ENCODE measurements around the gene RAPGEF3.

The RAPGEF3 gene

DNA sequence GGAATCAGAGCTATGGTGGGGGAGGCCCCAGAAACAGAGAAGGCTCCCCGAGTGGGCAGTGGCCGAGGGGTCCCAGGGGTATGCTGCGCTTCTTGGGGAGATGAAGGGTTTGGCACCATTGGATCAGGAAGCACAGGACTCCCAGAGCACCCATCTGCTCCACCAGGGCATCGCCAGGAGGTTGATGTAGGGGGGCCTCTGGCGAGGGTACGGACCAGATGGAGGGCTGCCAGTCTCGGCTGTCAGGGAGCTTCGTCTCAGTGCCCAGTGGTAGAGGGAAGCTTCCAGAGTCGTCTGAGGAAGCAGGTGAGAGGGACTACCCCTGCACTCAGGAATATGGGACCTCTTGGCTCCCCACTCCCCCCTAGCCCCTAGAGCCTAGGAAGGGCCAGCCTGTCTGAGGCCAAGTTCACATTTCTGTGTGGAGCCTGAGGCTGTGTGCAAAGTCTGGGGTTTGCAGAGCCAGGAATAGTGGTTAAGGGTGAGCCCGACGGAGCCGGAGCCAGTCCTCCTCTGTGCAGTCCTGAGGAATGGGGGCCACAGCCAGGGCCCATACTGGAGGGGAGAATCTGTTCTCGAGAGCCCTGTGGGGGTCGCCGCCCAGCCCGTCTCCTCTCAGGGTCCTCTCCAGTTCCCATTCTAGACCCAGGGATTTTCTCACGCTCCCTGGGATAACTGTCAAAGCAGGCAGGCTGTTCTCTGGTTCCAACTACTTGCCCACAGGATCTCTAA, 24.5 kb upstream of the RAPGEF3 start:
- H3K27ac ChIP-seq, result no peak overlapping the region
- TF ChIP-seq, protein P1, sequence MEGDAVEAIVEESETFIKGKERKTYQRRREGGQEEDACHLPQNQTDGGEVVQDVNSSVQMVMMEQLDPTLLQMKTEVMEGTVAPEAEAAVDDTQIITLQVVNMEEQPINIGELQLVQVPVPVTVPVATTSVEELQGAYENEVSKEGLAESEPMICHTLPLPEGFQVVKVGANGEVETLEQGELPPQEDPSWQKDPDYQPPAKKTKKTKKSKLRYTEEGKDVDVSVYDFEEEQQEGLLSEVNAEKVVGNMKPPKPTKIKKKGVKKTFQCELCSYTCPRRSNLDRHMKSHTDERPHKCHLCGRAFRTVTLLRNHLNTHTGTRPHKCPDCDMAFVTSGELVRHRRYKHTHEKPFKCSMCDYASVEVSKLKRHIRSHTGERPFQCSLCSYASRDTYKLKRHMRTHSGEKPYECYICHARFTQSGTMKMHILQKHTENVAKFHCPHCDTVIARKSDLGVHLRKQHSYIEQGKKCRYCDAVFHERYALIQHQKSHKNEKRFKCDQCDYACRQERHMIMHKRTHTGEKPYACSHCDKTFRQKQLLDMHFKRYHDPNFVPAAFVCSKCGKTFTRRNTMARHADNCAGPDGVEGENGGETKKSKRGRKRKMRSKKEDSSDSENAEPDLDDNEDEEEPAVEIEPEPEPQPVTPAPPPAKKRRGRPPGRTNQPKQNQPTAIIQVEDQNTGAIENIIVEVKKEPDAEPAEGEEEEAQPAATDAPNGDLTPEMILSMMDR (conservative IDR thresholded peaks at IDR 0.05), result no peak

DNA sequence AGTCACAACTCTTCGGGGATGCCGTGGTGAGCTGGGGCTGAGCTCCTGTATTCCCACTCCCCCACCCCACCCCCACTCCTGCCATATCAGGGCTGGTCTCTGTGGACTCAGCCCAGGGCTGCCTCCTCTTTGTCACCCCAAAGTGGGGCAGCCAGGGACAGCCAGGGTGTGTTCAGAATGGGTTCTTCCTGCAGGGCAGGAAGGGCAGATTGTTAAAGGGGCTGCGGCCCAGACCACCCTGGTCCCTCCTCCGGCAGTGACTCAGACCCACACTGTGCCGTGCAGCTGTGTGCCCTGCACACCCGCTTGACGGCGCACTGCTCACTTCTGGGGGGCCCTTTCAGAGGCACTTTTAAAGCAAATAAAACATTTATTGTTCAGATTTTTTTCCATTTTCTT, 23.7 kb upstream of the RAPGEF3 start:
- TF ChIP-seq, protein P1 (conservative IDR thresholded peaks at IDR 0.05), result no peak

DNA sequence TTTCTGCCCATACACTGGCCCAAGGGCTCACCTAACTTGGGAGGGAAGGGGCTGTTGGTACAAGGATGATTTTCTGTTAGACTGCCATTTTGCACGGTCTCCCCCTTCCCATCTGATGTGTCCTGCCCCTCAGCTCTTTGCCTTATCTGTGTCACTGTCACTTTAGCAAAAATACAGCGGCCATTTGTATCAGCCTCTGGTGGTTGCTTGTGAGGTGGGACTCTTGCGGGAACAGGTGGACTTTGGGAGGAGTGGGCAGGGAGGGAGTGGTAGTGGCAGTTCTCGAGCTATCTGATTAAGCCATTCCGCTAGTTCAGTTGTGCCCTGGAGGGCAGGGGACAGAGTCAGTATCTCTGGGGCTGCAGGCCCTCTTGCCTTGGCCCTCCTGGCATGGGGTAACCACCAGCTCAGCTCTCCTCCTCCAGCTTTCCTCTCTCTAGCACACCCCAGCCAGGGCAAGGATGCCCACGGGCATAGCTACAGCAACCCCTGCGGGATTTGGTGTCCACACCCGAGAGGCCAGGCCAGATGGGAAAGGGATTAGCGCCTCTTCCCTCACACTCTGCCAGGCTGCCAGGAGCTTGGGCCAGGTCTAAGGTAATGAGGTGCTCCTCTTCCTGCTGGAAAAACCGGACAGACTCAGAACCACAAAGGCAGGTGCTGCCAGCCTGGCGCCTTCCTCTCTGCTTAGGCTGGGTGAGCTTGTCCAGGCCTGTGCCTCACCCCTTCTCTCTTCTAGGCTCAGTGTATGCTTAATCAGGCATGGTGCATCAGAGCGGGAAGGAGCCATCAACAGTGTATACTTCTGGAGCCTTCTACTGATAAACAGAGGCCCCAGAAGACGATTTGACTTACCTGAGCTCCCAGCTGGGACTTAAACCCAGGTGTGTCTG, 23.0 kb upstream of the RAPGEF3 start:
- peak overlapping the region; percentile 18; the same call in 1 of the 2 replicates for H3K27ac ChIP-seq
- TF ChIP-seq, protein P1 (conservative IDR thresholded peaks at IDR 0.05), result no peak

More for the DNA sequence above, 23.7 kb upstream of the RAPGEF3 start:
- peak overlapping the region; percentile 18; the same call in 1 of the 2 replicates for H3K27ac ChIP-seq

DNA sequence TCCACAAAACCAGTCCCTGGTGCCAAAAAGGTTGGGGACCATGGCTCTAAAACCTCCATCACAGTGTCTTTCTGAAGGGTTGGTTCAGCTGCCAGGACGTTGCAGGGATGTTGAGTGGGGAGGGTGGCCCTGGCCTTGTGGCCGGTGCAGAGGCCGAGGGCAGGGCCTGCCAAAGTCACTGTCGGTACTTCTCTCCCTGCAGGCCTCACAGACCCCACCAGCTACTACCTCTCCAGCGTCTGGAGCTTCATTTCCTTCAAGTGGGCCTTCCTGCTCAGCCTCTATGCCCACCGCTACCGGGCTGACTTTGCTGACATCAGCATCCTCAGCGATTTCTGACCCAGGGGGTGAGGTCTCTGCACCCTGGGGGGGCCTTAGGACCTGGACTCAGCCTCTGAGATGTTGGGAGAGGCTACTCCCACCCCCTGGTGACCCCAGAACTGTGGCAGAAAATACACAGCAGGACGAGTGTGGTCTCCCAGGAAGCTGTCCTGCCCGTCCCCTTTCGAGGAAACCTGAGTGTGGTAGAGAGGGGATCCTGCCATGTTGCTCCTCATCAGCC, 21.3 kb upstream of the RAPGEF3 start:
- TF ChIP-seq, protein P1 (conservative IDR thresholded peaks at IDR 0.05), result no peak
- no peak overlapping the region for H3K27ac ChIP-seq

DNA sequence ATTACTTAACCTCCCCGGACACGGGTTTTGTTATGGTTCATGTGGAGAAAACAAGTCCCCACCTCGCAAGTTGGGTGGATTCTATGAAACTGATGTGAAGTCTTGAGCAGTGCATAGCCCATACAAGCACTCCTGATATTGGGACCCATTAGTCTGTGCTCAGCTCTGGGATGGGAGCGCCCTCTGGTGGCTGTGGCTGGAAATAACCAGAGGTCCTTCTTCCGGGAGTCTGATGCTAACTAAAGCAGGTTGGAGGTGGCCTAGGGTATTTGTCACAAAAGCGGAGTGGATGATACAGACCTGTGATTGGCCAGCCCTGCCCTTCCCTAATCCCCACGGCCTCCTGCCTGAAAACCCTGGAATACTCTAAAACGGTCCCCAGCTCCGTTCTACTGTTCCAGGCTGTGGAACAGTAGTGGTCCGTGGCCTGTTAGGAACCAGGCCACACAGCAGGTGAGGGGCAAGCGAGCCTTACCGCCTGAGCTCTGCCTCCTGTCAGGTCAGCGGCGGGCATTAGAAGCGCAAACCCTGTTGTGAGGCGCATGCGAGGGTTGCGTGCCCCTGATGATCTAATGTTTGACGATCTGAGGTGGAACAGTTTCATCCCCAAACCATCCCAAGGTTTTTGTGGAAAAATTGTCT, 20.7 kb upstream of the RAPGEF3 start:
- TF ChIP-seq, protein P1 (conservative IDR thresholded peaks at IDR 0.05), result peak; percentile 98
- H3K27ac ChIP-seq, result no peak overlapping the region

DNA sequence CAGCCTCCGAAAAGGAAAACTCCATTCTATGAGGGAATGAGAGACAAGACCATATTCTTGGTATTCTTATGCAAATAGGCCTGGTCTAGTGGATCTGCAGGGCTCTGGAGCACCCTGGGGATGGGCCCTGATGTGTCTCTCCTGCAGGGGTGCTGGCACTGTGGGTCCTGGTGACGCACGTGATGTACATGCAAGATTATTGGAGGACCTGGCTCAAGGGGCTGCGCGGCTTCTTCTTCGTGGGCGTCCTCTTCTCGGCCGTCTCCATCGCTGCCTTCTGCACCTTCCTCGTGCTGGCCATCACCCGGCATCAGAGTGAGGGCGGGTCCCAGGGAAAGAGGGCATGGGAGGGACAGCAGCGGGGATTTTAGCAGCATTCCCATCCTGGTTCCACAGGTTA, 20.2 kb upstream of the RAPGEF3 start:
- no peak overlapping the region for H3K27ac ChIP-seq
- TF ChIP-seq, protein P1 (conservative IDR thresholded peaks at IDR 0.05), result no peak

All from VCaP (cell line).